OCI-LY7 (cell line): Measurements from ENCODE around the gene TMEM255B.

Experiments
- EZH2phosphoT487 ChIP-seq: fragments of 200-600 bp; sonication (generic); IDR thresholded peaks from 2 replicates; pipeline ENCODE4 v1.6.1; 2018; ENCODE audit warnings: low read depth, borderline replicate concordance, mild to moderate bottlenecking, mixed run types, antibody characterized with exemption, low read length, moderate library complexity, mixed read lengths
- TF ChIP-seq, protein P1 (sequence below): fragments of 200-600 bp; sonication (generic); conservative IDR thresholded peaks from 2 replicates; pipeline ENCODE4 v1.5.1; 2014; ENCODE audit warnings: mild to moderate bottlenecking, antibody characterized with exemption, low read length, moderate library complexity, mixed read lengths

DNA sequence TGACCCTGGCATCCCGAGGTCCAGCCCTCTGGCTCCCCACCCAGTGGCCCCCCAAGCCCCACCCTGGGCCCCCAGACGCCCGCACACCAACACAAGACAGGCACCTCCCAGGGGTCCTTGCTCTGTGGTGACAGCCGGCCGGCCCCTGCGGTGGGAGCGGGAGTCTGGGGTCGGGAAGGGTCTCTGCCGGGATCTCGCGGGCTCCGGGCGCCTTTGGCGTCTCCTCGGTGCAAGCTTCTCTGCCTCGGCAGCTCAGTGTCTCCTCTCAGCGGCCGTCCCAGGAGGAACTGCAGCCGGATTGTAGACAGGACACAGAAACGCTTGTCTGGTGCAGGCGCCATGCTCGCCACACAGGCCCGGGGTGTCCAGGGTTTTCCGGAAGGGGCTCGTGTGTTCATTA, 43.7 kb downstream of the TMEM255B start:
- no peak for TF ChIP-seq EZH2phosphoT487
- TF ChIP-seq, protein P1, sequence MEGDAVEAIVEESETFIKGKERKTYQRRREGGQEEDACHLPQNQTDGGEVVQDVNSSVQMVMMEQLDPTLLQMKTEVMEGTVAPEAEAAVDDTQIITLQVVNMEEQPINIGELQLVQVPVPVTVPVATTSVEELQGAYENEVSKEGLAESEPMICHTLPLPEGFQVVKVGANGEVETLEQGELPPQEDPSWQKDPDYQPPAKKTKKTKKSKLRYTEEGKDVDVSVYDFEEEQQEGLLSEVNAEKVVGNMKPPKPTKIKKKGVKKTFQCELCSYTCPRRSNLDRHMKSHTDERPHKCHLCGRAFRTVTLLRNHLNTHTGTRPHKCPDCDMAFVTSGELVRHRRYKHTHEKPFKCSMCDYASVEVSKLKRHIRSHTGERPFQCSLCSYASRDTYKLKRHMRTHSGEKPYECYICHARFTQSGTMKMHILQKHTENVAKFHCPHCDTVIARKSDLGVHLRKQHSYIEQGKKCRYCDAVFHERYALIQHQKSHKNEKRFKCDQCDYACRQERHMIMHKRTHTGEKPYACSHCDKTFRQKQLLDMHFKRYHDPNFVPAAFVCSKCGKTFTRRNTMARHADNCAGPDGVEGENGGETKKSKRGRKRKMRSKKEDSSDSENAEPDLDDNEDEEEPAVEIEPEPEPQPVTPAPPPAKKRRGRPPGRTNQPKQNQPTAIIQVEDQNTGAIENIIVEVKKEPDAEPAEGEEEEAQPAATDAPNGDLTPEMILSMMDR, result no peak
